NCI-H2171 treated with DMSO at 0.1 percent for 48 hours (cell line): ENCODE measurements around the gene CLINT1.
"Not testable (repeated sequence)": the region's sequence is repeated elsewhere in the genome, so short reads cannot be mapped to it uniquely, and the experiment has no call there.

Source experiments
- DNase-seq: peaks from one replicate; lab custom pipeline; 2025; lab: John Stamatoyannopoulos, UW

The CLINT1 gene

DNA sequence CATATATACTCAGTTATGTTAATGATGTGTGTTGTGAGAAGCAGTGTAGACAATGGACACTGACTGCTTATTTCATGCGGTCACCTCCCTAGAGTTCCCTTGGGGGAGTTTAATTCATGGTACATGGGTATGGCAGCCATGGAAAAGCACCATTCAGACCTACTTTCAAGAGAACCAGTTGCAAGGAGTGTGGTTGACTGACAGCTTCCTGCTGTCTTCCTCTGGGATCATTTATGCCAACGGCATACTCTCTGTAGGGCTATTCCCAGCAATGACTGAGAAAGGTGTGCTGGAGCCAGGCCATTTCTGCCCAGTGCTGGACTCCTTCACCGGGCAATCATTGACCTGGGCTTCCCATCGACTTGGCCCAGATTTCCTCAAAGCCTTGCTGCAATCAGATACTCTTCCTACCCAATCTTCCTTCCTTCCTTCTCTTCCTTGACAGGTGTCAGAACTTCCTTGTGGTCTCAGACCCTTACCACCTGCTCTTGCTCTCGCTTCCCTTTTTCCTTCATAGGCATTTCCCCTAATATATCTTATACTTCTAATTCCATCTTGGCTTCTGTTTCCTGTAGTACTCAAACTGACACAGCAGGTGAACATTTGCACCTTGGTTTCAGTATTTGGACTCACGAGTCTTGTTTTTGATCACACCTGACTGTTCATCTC lies 3.4 kb upstream of the CLINT1 start:
- no peak for DNase-seq

DNA sequence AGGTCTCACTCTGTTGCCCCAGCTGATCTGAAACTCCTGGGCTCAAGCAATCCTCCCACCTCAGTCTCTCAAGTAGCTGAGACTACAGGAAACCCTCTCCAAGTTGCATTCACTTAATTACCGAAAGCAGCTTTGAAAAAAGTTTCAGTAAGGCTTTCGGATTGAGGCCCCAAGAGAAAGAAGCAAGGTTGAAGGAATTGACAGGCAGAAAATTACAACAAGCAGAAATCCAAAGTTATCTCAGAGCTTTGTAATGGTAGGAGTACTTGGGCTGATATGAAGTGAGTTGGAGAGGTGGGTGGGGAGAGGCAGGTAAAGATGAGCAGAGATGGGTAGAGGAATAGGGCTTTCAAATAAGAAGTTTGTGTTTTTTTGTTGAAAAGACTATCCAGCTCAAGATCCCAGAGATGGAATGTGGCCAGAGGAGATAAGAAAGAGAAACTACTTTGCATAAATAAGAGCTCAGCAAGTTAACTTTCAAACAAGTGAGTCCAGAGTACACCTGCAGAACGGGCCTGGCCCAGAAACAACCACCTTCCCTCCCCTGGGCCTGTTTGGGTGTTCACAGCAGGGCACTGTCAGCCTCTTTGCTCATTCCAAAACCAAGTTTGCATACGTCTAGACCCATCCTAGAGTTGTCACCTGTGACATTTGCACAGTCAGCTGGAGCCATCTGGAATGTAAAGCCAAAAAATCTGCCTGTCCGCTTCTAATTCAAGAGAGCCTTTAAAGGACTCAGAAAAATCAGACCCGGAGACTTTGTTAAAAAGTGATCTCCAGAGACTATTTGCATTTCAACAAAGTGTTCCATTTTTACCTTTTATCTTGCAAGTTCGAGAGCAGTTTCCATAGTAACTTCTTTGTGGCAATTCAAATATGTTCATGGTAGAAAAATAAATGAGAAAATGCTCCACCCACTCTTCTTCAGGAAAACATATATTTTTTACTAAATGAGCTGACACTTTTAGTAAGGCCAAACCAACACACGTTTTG lies 2.2 kb upstream of the CLINT1 start:
- DNase-seq = no peak

GRCh38 chr5:157859227-157859575 lies 256 bp upstream of the CLINT1 start:
- no peak for DNase-seq

DNA sequence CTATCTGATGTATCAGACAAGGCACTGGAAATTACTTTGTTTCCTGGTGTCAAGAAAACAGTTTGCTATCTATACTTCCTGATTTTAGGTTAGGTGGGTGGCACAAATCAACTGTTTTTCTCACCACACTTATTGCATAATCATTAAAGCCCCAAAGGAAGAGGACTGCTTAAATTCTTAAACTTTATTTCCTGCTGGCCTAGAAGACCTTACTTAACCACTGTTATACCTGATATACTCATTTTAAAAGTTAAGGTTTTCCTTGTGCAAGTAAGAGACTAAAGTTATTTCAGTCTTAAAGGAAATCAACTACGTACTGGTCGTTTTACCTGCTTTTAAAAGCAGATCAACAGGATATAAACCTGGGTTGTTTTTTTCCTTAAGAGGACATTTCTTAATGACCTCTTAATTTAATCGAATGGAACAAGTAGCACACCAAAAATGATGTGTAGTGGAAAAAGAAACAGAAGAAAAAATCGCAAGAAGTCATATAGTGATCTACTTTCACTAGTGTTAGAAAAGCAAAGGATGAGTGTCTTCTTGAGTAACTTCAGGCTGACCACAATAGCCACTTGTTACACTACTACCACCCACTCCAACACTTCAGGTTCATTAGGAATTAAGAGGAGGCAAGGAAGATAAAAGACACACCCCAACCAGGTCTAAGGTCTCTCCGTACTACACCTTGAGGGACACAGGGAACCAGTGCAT lies 974 bp downstream of the CLINT1 start:
- DNase-seq = no peak

DNA sequence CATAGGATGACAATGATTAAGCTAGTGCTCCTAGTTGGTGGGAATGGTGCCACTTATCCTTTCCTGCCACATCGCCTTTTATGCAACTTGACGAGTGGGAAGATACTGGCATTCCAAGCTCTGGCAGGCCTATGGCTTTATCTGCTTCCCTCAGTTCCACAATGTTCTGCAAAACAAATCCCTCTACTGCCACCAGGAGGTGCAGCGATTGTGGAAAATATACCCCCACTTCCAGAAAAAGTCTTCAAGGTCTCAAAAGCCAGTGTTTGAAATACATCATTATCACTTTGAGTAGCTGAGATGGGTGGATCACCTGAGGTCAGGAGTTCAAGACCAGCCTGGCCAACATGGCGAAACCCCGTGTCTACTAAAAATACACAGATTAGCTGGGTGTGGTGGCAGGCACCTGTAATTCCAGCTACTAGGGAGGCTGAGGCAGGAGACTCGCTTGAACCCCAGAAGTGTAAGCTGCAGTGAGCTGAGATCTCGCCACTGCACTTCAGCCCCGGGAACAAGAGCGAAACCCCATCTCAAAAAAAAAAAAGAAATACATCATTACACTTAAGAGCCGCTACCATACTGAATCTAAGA lies 3.4 kb downstream of the CLINT1 start:
- DNase-seq = peak; percentile 3

GRCh38 chr5:157853365-157853764 lies 5.6 kb downstream of the CLINT1 start:
- not testable (repeated sequence) for DNase-seq

- no peak for DNase-seq
These were observed 12.9 kb downstream of the CLINT1 start for GRCh38 chr5:157845914-157846598.

DNA sequence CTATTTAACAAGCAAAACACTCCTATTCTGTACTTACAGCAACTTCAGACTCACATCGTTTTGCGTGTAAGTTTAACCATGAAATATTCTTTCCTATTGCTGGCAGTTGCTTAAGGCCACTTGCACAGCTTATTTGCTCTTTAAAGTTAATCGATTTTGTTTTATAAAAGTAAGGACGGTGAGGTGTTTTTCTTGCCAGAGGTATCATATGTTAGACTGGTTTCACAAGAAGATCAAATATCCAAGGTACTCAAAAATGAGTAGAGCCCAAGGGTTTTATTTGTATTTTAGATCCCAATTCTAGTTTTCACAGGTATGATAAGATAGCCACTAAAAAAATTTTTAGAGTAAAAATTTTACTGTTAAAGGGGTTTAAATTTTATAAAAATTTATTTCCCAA lies 16.2 kb downstream of the CLINT1 start:
- DNase-seq = peak; percentile 7

- no peak for DNase-seq
These were observed 16.8 kb downstream of the CLINT1 start for GRCh38 chr5:157842185-157842584.

GRCh38 chr5:157839157-157839795 lies 19.7 kb downstream of the CLINT1 start:
- no peak for DNase-seq

- DNase-seq = no peak
These were observed 22.7 kb downstream of the CLINT1 start for GRCh38 chr5:157836121-157836753.

DNA sequence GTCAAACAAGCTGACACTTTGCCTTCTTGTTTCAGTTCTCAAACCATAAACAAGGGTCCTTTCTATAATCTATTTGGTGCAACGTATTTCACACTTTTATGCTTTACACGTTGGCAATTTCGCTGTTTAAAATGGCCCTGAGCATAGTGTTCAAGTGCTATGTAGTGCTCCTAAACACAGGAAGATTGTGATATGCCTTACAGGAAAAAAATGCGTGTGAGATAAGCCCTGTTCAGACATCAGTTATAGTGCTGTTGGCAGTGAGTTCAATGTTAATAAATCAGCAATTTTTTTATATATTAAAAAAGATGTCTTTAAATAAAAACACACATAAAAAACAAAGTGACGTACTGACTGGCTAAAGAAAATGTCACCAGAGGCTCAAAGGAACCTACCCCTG lies 23.9 kb downstream of the CLINT1 start:
- DNase-seq = no peak

GRCh38 chr5:157828944-157829639 lies 29.9 kb downstream of the CLINT1 start:
- no peak for DNase-seq

DNA sequence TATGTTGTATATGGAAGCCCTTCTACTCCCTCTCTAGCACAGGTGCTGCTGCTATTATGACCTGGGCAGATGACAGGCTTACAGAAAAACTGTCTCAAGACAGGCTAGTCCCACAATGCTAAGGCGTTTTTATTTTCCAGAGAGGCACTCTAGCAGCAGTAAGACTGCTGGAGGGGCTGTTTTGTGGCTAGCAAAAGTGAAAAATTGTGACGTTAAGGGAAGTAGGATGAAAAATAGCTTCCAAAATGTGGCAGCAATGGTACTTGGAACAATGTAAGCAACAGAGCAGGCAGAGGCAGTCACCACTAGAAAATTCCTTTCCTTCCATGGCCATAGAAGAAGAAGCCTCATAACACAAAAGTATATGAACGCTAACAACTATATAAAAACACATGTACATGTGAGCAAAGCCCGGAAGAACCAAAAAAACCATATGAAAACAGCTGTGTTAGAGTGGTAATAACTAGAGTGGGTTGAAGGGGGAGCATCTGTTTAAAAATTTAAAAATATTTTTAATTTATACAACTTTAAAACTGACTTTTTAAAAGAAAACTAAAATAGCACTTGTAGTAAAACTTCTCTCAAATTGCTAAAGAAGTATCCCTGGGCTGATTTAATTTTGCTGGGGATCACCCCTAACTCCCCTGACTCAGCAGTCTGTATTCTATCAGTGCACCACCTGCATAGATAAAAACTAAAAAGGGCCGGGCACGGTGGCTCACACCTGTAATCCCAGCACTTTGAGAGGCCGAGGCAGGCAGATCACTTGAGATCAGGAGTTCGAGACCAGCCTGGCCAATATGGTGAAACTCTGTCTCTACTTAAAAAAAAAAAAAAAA lies 30.6 kb downstream of the CLINT1 start:
- DNase-seq = no peak

GRCh38 chr5:157827423-157827822 lies 31.5 kb downstream of the CLINT1 start:
- DNase-seq = no peak

DNA sequence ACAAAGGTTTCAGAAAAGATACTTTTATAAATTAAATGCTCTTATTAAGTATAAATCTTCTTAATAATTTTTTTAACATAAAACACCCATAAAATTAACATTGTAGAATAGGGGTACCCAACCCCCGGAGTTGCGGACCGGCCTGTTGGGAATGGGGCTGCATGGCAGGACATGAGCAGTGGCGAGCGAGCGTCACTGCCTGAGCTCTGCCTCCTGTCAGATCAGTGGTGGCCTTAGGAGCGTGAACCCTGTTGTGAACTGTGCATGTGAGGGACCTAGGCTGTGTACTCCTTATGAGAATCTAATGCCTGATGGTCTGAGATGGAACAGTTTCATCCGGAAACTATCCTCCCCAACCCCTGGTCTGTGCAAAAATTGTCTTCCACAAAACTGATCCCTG lies 35.3 kb downstream of the CLINT1 start:
- no peak for DNase-seq

- no peak for DNase-seq
These were observed 36.9 kb downstream of the CLINT1 start for GRCh38 chr5:157821822-157822622.

- DNase-seq = no peak
These were observed 37.5 kb downstream of the CLINT1 start for GRCh38 chr5:157821405-157821804.
